Glutamatergic neuron (in vitro differentiated cells): ENCODE measurements around the gene PTPRG. TPM values are rescaled to one million over a fixed set of nuclear protein-coding genes. Genes with fewer than 3 reads are reported as not detected.
A peak's percentile ranks its signal among the peaks of the same experiment; 100 is the strongest.

ENCODE experiments used
- DNase-seq: peaks from one replicate; pipeline ENCODE4 v3.0.0; 2022
- H3K27ac Mint-ChIP-seq: one replicate; pipeline ENCODE4 v1.8.0; 2020; ENCODE audit warnings: mild to moderate bottlenecking, mixed read lengths, inconsistent platforms; ENCODE audit not compliant: unreplicated experiment
- H3K27me3 Mint-ChIP-seq: one replicate; pipeline ENCODE4 v1.8.0; 2020; ENCODE audit warnings: mild to moderate bottlenecking, moderate library complexity, mixed read lengths, inconsistent platforms; ENCODE audit not compliant: unreplicated experiment
- H3K36me3 Mint-ChIP-seq: one replicate; pipeline ENCODE4 v1.8.0; 2020; ENCODE audit warnings: mild to moderate bottlenecking, mixed read lengths, inconsistent platforms; ENCODE audit not compliant: unreplicated experiment
- H3K4me1 Mint-ChIP-seq: one replicate; pipeline ENCODE4 v1.8.0; 2020; ENCODE audit warnings: mild to moderate bottlenecking, low read depth, mixed read lengths, inconsistent platforms; ENCODE audit not compliant: unreplicated experiment
- H3K4me3 Mint-ChIP-seq: one replicate; pipeline ENCODE4 v1.8.0; 2020; ENCODE audit warnings: mild to moderate bottlenecking, mixed read lengths, inconsistent platforms; ENCODE audit not compliant: unreplicated experiment
- H3K9me3 Mint-ChIP-seq: one replicate; pipeline ENCODE4 v1.8.0; 2020; ENCODE audit warnings: mild to moderate bottlenecking, moderate library complexity, mixed read lengths, inconsistent platforms; ENCODE audit not compliant: unreplicated experiment
- CTCF ChIP-seq: fragments of 200-600 bp; sonication (generic); IDR thresholded peaks from one replicate; pipeline ENCODE4 v1.5.0; 2021; ENCODE audit not compliant: partially characterized antibody, unreplicated experiment
- total RNA-seq: library from RNA; stranded (reverse); fragmentation: NEBNext Ultra II Directional; extraction: Animal tissue kit (Norgen Biotek cat#: 25700); gene quantifications from one replicate; pipeline ENCODE4 v1.2.1, GENCODE V29; 2021; ENCODE audit not compliant: unreplicated experiment

Gene PTPRG
- total RNA-seq, 1 donor from 2014 or later = 52.1 TPM

GRCh38 chr3:62319570-62320243, 758.3 kb downstream of the PTPRG start:
- H3K9me3 Mint-ChIP-seq = peaks cover 5% of the 10 kb centered on the region

GRCh38 chr3:62323241-62323640, 761.9 kb downstream of the PTPRG start:
- H3K9me3 Mint-ChIP-seq = peaks cover 5% of the 10 kb centered on the region
- peaks cover 2% of the 10 kb centered on the region for H3K4me1 Mint-ChIP-seq
- no peak for DNase-seq
- H3K4me3 Mint-ChIP-seq = no peak overlapping the region
- no peaks in the 10 kb centered on the region for H3K36me3 Mint-ChIP-seq
- no peak overlapping the region for H3K27ac Mint-ChIP-seq
- TF ChIP-seq CTCF = no peak
- H3K27me3 Mint-ChIP-seq = peaks cover 2% of the 10 kb centered on the region

More at GRCh38 chr3:62319570-62320243, 758.3 kb downstream of the PTPRG start:
- H3K4me1 Mint-ChIP-seq = peaks cover 2% of the 10 kb centered on the region
- H3K4me3 Mint-ChIP-seq = peak overlapping the region; percentile 99
- peak overlapping the region; percentile 99 for H3K27ac Mint-ChIP-seq
- no peak for DNase-seq
- no peaks in the 10 kb centered on the region for H3K36me3 Mint-ChIP-seq
- TF ChIP-seq CTCF = no peak
- H3K27me3 Mint-ChIP-seq = peaks cover 2% of the 10 kb centered on the region

GRCh38 chr3:62325896-62326295, 764.5 kb downstream of the PTPRG start:
- no peaks in the 10 kb centered on the region for H3K36me3 Mint-ChIP-seq
- H3K4me1 Mint-ChIP-seq = peaks cover 16% of the 10 kb centered on the region
- H3K9me3 Mint-ChIP-seq = peaks cover 4% of the 10 kb centered on the region
- TF ChIP-seq CTCF = no peak
- no peak for DNase-seq
- no peak overlapping the region for H3K4me3 Mint-ChIP-seq
- no peaks in the 10 kb centered on the region for H3K27me3 Mint-ChIP-seq
- no peak overlapping the region for H3K27ac Mint-ChIP-seq

GRCh38 chr3:62329971-62330370, 768.6 kb downstream of the PTPRG start:
- Mint-ChIP-seq H3K27me3 (peaks cover 3% of the 10 kb centered on the region), H3K4me3 (peak overlapping the region; percentile 36), H3K36me3 (no peaks in the 10 kb centered on the region), H3K4me1 (peaks cover 40% of the 10 kb centered on the region), H3K9me3 (peaks cover 7% of the 10 kb centered on the region), H3K27ac (peak overlapping the region; percentile 63)
- no peak for TF ChIP-seq CTCF
- peak; percentile 29 for DNase-seq

- Mint-ChIP-seq H3K27ac (peak overlapping the region; percentile 19), H3K27me3 (peaks cover 9% of the 10 kb centered on the region), H3K36me3 (no peaks in the 10 kb centered on the region), H3K4me3 (no peak overlapping the region), H3K9me3 (peaks cover 15% of the 10 kb centered on the region), H3K4me1 (peaks cover 52% of the 10 kb centered on the region)
- DNase-seq = no peak
- no peak for TF ChIP-seq CTCF
Observed at GRCh38 chr3:62332017-62332416, 770.6 kb downstream of the PTPRG start.
